PC-9 (cell line): ENCODE data around the gene CCDC86. TPM values are rescaled to one million over a fixed set of nuclear protein-coding genes. Genes with fewer than 3 reads are reported as not detected.

Experiments
- BruUV-seq: library from RNA; stranded (reverse); fragments of 400-500 nt; replicated peaks from 2 replicates; lab custom pipeline; 2021; lab: Mats Ljungman, UMichigan
- CTCF ChIA-PET: fragments of 300-600 bp; sonication (Branson Sonifier 250); formaldehyde crosslinking; loops from one replicate; lab custom pipeline; 2022; ENCODE audit warnings: antibody characterized with exemption; lab: Charles Lee
- POLR2A ChIA-PET: fragments of 300-600 bp; sonication (Branson Sonifier 250); formaldehyde crosslinking; loops from one replicate; lab custom pipeline; 2022; ENCODE audit warnings: antibody characterized with exemption; ENCODE audit not compliant: unreplicated experiment; lab: Charles Lee
- DNase-seq, 2 experiments: peaks; one replicate each; pipeline versions ENCODE4 v3.0.0 to v3.0.0-alpha.2; 2015 to 2022; ENCODE audit warnings: mixed read lengths in 1 of 2
- H2AFZ ChIP-seq: fragments of 200-600 bp; sonication (generic); 2 replicates; pipeline ENCODE4 v1.8.1; 2017; ENCODE audit warnings: antibody characterized with exemption
- H3F3A ChIP-seq: fragments of 200-600 bp; sonication (generic); 2 replicates; pipeline ENCODE4 v1.8.1; 2017; ENCODE audit warnings: antibody characterized with exemption, mild to moderate bottlenecking, low read depth; ENCODE audit not compliant: insufficient read depth
- H3K27ac ChIP-seq: fragments of 200-600 bp; sonication (generic); 2 replicates; pipeline ENCODE4 v1.6.1; 2016; ENCODE audit warnings: mixed run types
- H3K27me3 ChIP-seq: fragments of 200-600 bp; sonication (generic); 2 replicates; pipeline ENCODE4 v1.6.1; 2016; ENCODE audit warnings: low read depth, mixed run types; ENCODE audit not compliant: insufficient read depth
- H3K36me3 ChIP-seq: fragments of 200-600 bp; sonication (generic); 2 replicates; pipeline ENCODE4 v1.6.1; 2016; ENCODE audit warnings: low read depth, mixed run types
- H3K4me1 ChIP-seq: fragments of 200-600 bp; sonication (generic); replicated peaks from 2 replicates; pipeline ENCODE4 v1.6.1; 2016; ENCODE audit warnings: mixed run types; ENCODE audit not compliant: insufficient read depth
- H3K4me2 ChIP-seq: fragments of 200-600 bp; sonication (generic); 2 replicates; pipeline ENCODE4 v1.6.1; 2017; ENCODE audit warnings: mixed run types
- H3K4me3 ChIP-seq: fragments of 200-600 bp; sonication (generic); 2 replicates; pipeline ENCODE4 v1.6.1; 2016; ENCODE audit warnings: mixed run types
- H3K79me2 ChIP-seq: fragments of 200-600 bp; sonication (generic); 2 replicates; pipeline ENCODE4 v1.6.1; 2017; ENCODE audit warnings: low read depth, mixed run types
- H3K9me2 ChIP-seq: fragments of 200-600 bp; sonication (generic); 2 replicates; pipeline ENCODE4 v1.8.1; 2017; ENCODE audit warnings: mild to moderate bottlenecking; ENCODE audit not compliant: insufficient read depth
- H3K9me3 ChIP-seq: fragments of 200-600 bp; sonication (generic); 2 replicates; pipeline ENCODE4 v1.8.1; 2016; ENCODE audit warnings: low read depth; ENCODE audit not compliant: insufficient read depth
- H4K20me1 ChIP-seq: fragments of 200-600 bp; sonication (generic); 2 replicates; pipeline ENCODE4 v1.8.1; 2017; ENCODE audit not compliant: insufficient read depth
- EZH2 ChIP-seq: fragments of 200-600 bp; sonication (generic); IDR thresholded peaks from 2 replicates; pipeline ENCODE4 v1.8.0; 2017; ENCODE audit warnings: antibody characterized with exemption, low read depth
- intact Hi-C: fragments of 100-400 bp; cut with micrococcal nuclease; formaldehyde crosslinking; loops from one replicate; pipeline ENCODE4 v1.10.0; 2022; ENCODE audit not compliant: unreplicated experiment
- total RNA-seq: library from RNA; stranded (reverse); gene quantifications from 2 replicates; pipeline ENCODE4 v1.2.3, GENCODE V29; 2021
- TF ChIP-seq, protein P1 (sequence below): fragments of 200-600 bp; sonication (generic); conservative IDR thresholded peaks from 2 replicates; pipeline ENCODE4 v1.6.1; 2017; ENCODE audit warnings: mixed run types, antibody characterized with exemption, mild to moderate bottlenecking, moderate library complexity

The CCDC86 gene
- total RNA-seq, 1 experiment from 2014 or later: 35.6 TPM

DNA sequence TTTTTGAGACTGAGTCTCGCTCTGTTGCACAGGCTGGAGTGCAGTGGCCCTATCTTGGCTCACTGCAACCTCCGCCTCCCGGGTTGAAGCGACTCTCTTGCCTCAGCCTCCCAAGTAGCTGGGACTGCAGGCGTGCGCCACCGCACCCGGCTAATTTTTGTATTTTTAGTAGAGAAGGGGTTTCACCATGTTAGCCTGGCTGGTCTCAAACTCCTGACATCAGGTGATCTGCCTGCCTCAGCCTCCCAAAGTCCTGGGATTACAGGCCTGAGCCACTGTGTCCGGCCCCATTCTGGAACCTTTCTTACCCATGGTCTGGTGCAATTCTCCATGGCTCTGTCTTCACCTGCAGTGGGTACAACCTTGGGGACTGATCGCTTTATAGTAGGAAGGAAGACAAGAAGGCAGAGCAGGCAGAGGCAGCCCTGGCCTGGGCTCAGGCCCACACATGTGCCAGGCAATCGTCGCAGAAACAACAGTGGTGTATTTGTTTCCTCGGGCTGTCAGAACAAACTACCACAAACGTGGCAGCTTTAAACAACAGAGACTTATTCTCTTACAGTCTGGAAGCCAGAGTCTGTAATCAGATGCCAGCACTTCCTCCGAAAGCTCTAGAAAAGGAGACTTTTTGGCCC lies 17.8 kb downstream of the CCDC86 start:
- DNase-seq: peak in 1 of 2 experiments; percentile 28
- Histone ChIP-seq H3K9me2 (no peaks in the 10 kb centered on the region), H3K4me2 (no peak overlapping the region), H3F3A (no peaks in the 10 kb centered on the region), H3K4me1 (no peaks in the 10 kb centered on the region), H3K4me3 (no peak overlapping the region), H4K20me1 (no peaks in the 10 kb centered on the region), H3K79me2 (no peaks in the 10 kb centered on the region), H3K36me3 (no peaks in the 10 kb centered on the region), H2AFZ (no peak overlapping the region), H3K27ac (no peak overlapping the region), H3K27me3 (peaks cover 5% of the 10 kb centered on the region; the same call in 1 of the 2 replicates), H3K9me3 (no peaks in the 10 kb centered on the region)
- CTCF ChIA-PET: no interaction called here
- POLR2A ChIA-PET: no interaction called here
- TF ChIP-seq EZH2: no peak
- TF ChIP-seq, protein P1, sequence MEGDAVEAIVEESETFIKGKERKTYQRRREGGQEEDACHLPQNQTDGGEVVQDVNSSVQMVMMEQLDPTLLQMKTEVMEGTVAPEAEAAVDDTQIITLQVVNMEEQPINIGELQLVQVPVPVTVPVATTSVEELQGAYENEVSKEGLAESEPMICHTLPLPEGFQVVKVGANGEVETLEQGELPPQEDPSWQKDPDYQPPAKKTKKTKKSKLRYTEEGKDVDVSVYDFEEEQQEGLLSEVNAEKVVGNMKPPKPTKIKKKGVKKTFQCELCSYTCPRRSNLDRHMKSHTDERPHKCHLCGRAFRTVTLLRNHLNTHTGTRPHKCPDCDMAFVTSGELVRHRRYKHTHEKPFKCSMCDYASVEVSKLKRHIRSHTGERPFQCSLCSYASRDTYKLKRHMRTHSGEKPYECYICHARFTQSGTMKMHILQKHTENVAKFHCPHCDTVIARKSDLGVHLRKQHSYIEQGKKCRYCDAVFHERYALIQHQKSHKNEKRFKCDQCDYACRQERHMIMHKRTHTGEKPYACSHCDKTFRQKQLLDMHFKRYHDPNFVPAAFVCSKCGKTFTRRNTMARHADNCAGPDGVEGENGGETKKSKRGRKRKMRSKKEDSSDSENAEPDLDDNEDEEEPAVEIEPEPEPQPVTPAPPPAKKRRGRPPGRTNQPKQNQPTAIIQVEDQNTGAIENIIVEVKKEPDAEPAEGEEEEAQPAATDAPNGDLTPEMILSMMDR: no peak
- no TSS peak for BruUV-seq
- intact Hi-C loops: no loop called here

DNA sequence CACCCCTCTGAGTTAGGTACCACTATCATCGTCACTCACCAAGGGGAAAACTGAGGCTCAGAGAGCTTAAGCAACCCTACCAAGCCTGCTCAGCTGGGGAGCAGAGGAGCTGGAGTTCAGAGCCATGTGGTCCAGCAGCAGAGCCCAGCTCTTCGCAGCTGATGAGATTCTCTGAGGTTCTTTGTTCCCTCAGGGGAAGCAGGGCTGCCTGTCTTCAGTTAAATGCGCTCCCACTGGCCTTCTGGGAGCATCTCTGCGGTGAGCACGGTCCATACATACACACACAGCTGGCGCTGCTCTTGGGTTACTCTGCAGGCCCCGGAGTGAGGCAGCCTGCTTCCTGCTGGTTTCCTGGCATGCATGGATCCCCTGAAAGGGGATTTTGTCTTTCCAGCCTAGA lies 19.0 kb downstream of the CCDC86 start:
- Histone ChIP-seq H3K9me3 (no peaks in the 10 kb centered on the region), H3K27ac (no peak overlapping the region), H3F3A (no peaks in the 10 kb centered on the region), H3K79me2 (no peaks in the 10 kb centered on the region), H3K27me3 (peaks cover 5% of the 10 kb centered on the region; the same call in 1 of the 2 replicates), H3K36me3 (no peaks in the 10 kb centered on the region), H2AFZ (no peak overlapping the region), H3K4me3 (no peak overlapping the region), H4K20me1 (no peaks in the 10 kb centered on the region), H3K4me1 (no peaks in the 10 kb centered on the region), H3K9me2 (no peaks in the 10 kb centered on the region), H3K4me2 (no peak overlapping the region)
- TF ChIP-seq, protein P1: no peak
- TF ChIP-seq EZH2: no peak
- intact Hi-C loops: no loop called here
- ChIA-PET POLR2A (no interaction called here), CTCF (interaction anchor here (0.6 kb wide), 1 partner anchor 1691 kb away, joined by 5 read pairs; no protein-coding TSS in a partner anchor)
- no peak for DNase-seq
- no TSS peak for BruUV-seq

DNA sequence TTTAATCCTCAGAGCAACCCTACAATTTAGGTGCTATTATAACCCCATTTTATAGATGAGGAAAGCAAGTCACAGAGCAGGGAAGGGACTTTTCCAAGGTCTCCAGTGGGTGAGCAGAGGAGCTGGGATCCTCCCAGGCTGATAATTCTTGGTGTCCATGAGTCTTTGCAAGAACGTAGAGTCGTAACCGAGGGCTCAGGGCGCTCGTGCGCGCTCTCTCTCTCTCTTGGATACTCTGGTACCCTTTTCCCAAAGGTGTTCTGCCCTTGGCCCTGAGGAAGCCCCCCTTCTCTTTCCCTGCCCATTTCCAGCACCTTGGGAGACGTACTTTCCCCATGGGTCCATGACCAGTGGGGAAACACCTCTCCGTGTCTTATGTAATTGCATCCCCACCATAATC lies 20.3 kb downstream of the CCDC86 start:
- no TSS peak for BruUV-seq
- H3K79me2 ChIP-seq: no peaks in the 10 kb centered on the region
- H3K4me3 ChIP-seq: no peak overlapping the region
- no peak overlapping the region for H3K27ac ChIP-seq
- no peak overlapping the region for H3K4me2 ChIP-seq
- H3F3A ChIP-seq: no peaks in the 10 kb centered on the region
- peaks cover 5% of the 10 kb centered on the region; the same call in 1 of the 2 replicates for H3K27me3 ChIP-seq
- no peak for DNase-seq
- H3K4me1 ChIP-seq: 0 out of 2 replicates have a peak, but pooled peaks cover 6% of the 10 kb centered on the region
- TF ChIP-seq, protein P1: no peak
- TF ChIP-seq EZH2: no peak
- no peaks in the 10 kb centered on the region for H4K20me1 ChIP-seq
- CTCF ChIA-PET: no interaction called here
- no peaks in the 10 kb centered on the region for H3K9me2 ChIP-seq
- no peaks in the 10 kb centered on the region for H3K36me3 ChIP-seq
- H2AFZ ChIP-seq: no peak overlapping the region
- intact Hi-C loops: no loop called here
- no peaks in the 10 kb centered on the region for H3K9me3 ChIP-seq
- POLR2A ChIA-PET: no interaction called here
